NCI-H2196 treated with DMSO at 0.1 percent for 48 hours (cell line): ENCODE data around the gene C10orf143.

ENCODE experiments used
- DNase-seq: peaks from one replicate; lab custom pipeline; 2025; ENCODE audit not compliant: unreplicated experiment; lab: John Stamatoyannopoulos, UW

C10orf143 gene

DNA sequence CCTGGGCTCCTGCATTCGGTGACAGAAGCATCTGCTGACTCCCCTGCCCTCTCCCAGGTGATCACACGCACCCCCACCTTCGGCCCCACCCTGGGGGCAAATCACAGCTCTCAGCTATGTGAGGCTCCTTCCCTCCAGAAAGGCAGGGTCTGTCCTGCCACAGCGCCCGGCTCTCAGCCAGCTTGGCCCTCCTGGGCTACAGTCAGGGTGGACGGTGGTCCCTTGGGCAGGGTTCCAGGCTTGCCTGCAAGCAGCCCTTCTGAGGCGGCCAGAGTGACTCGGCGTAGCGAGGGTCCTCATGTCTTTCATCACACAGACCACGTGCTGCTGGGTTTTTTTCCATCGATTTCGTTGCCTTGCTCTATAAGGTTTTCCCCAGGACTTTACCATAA is 93.0 kb downstream of the C10orf143 start:
- no peak for DNase-seq

DNA sequence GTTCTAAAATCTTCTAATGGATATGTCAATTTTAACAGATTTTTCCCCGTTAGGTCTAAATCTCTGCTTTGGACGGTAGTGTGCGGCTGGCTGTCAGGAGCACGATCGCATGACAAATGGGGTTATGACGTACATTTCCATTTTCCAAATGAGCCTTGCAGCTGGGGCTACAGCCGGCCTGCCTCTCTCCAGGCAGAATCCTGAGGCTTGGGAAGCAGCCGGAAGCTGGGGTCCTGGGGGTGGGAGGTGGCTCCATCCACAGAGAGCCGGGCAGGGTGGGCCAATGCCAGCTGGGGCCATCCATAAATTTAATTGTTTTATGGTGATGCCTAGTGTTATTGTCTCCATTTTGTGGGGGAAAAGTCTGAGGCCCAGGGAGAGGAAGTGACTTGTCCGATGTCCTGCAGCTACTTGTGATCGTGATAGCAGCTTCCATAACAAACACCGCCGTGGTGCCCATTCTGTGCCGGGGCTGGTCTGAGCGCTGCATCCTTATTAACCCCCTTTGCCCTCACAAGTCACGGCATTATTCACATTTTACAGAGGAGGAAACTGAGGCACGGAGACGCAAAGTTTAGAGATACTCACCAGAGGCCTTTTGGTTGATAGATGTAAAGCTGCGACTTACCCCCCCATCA is 93.5 kb downstream of the C10orf143 start:
- DNase-seq: no peak

DNA sequence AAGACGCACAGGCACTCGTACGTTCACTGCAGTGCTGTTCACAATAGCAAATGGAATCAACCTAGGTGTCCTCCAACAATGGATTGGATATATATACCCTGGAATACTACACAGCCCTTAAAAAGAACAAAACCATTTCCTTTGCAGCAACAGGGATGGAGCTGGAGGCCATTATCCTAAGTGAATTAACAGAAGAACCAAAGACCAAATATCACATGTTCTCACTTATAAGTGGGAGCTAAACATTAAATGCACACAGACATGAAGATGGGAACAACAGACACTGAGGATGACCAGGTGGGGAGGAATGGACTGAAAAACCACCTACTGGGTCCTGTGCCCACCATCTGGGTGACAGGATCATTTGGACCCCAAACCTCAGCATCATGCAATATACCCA is 94.5 kb downstream of the C10orf143 start:
- DNase-seq: no peak

DNA sequence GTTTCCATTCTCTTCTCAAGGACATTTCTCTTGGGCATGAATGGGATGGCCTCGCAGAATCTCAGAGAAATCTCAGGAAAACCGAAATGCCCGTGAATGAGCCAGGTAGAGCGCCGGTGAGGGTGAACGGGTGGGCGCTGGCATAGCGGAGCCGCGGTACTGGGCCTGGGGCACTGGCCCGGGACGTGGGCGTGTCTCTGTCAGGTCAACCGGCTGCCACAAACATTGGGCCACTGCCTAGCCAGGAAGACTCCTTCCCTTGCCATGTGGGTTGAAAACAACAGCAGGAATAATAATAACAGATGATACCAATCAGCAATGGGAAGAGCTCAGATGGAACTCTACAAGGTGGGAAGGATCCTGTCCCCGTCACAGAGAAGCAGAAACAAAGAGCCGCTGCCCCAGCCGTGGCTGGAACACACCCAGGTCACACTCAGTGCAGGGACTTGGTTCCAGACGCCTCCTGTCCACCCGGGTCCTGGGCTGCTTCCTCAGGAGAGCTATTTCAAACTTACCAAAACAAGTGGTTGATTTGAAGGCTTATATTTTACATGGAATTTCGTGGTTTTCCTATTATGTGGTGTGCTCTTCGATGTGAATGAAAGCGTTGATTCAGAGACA is 95.4 kb downstream of the C10orf143 start:
- DNase-seq: no peak

DNA sequence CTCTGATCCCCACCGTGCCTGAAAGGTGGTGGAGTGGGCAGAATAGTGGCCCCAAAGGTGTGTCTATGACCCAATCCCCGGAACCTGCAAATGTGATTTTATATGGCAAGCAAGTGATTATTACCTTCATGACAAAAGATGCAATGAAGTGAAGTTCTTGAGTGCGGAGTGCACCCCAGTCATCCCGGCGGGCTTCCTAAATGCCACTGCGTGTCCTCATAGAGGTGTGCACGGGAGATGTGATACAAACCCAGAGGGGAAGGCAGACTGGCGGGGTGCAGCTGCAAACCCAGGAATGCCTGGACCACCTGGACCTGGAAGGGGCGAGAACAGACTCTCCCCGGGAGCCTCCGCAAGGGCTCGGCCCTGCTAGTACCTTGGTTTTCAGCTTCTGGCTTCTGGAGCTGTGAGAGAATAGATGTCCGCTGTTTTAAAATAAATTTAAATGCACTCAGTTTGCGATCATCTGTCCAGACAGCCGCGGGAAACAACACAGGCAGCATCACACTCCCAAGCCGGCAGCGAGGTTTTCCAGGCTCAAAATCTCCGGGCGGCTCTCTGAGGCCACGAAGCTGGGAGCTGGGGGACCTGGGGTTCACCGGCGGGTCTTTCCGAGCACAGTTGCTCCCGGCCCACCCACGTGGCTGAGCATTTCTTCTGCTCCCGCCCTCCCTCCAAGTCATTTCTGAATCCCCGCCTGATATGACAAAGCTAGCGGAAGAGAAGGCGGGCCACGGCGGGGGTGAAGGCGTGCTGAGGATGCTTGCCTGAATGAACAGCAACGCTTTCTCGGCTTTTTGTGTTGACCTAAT is 96.2 kb downstream of the C10orf143 start:
- DNase-seq: no peak
